SK-N-SH treated with all-trans-retinoic acid at 6 μM for 48 hours (cell line): ENCODE data around the gene PZP.

Experiments
- ATAC-seq: fragments of 200-7000 bp; cut with Tn5 transposase; 3 replicates; pipeline ENCODE4 v1.9.1; 2020; ENCODE audit warnings: mild to moderate bottlenecking, moderate library complexity
- BACH2 ChIP-seq: fragments of 250-450 bp; sonication (Bioruptor Pico); IDR thresholded peaks from 2 replicates; pipeline ENCODE4 v1.9.0; 2021; ENCODE audit warnings: mild to moderate bottlenecking, borderline replicate concordance
- CREB5 ChIP-seq: fragments of 250-450 bp; sonication (Bioruptor Pico); IDR thresholded peaks from 2 replicates; pipeline ENCODE4 v1.5.1; 2020; ENCODE audit warnings: low read depth, mild to moderate bottlenecking, moderate library complexity
- CSDC2 ChIP-seq: fragments of 250-450 bp; sonication (Bioruptor Pico); IDR thresholded peaks from 2 replicates; pipeline ENCODE4 v1.5.0; 2020; ENCODE audit warnings: mild to moderate bottlenecking, moderate library complexity
- CSRNP3 ChIP-seq: fragments of 250-450 bp; sonication (Bioruptor Pico); IDR thresholded peaks from 2 replicates; pipeline ENCODE4 v1.5.1; 2021; ENCODE audit warnings: mild to moderate bottlenecking, moderate library complexity
- ESRRG ChIP-seq: fragments of 250-450 bp; sonication (Bioruptor Pico); IDR thresholded peaks from 2 replicates; pipeline ENCODE4 v1.6.1; 2021; ENCODE audit warnings: mild to moderate bottlenecking
- GLIS3 ChIP-seq: fragments of 250-450 bp; sonication (Bioruptor Pico); IDR thresholded peaks from 2 replicates; pipeline ENCODE4 v1.5.0; 2020; ENCODE audit warnings: mild to moderate bottlenecking, moderate library complexity
- OSR1 ChIP-seq: fragments of 250-450 bp; sonication (Bioruptor Pico); IDR thresholded peaks from 2 replicates; pipeline ENCODE4 v1.8.0; 2022; ENCODE audit warnings: moderate library complexity, mild to moderate bottlenecking, inconsistent platforms
- POU6F1 ChIP-seq: fragments of 250-450 bp; sonication (Bioruptor Pico); IDR thresholded peaks from 2 replicates; pipeline ENCODE4 v1.8.0; 2021; ENCODE audit warnings: low read depth, mild to moderate bottlenecking, moderate library complexity, borderline replicate concordance
- PPARA ChIP-seq: fragments of 250-450 bp; sonication (Bioruptor Pico); IDR thresholded peaks from 2 replicates; pipeline ENCODE4 v1.5.0; 2020; ENCODE audit warnings: mild to moderate bottlenecking, borderline replicate concordance
- RARB ChIP-seq: fragments of 250-450 bp; sonication (Bioruptor Pico); IDR thresholded peaks from 2 replicates; pipeline ENCODE4 v1.8.0; 2021; ENCODE audit warnings: mild to moderate bottlenecking, moderate library complexity
- SNAI2 ChIP-seq: fragments of 250-450 bp; sonication (Bioruptor Pico); IDR thresholded peaks from 2 replicates; pipeline ENCODE4 v1.5.0; 2020; ENCODE audit warnings: mild to moderate bottlenecking, moderate library complexity
- TCF4 ChIP-seq: fragments of 250-450 bp; sonication (Bioruptor Pico); IDR thresholded peaks from 2 replicates; pipeline ENCODE4 v1.8.0; 2021; ENCODE audit warnings: mild to moderate bottlenecking, moderate library complexity, borderline replicate concordance
- TOX ChIP-seq: fragments of 250-450 bp; sonication (Bioruptor Pico); IDR thresholded peaks from 2 replicates; pipeline ENCODE4 v1.8.0; 2021; ENCODE audit warnings: mild to moderate bottlenecking, moderate library complexity, borderline replicate concordance
- ZC3H10 ChIP-seq: fragments of 250-450 bp; sonication (Bioruptor Pico); IDR thresholded peaks from 2 replicates; pipeline ENCODE4 v1.5.1; 2021; ENCODE audit warnings: mild to moderate bottlenecking, moderate library complexity
- ZFP3 ChIP-seq: fragments of 250-450 bp; sonication (Bioruptor Pico); IDR thresholded peaks from 2 replicates; pipeline ENCODE4 v1.5.0; 2020; ENCODE audit warnings: mild to moderate bottlenecking, moderate library complexity
- ZFP30 ChIP-seq: fragments of 450-650 bp; formaldehyde crosslinking; IDR thresholded peaks from 2 replicates; pipeline ENCODE4 v1.5.0; 2022; ENCODE audit warnings: mild to moderate bottlenecking, moderate library complexity
- ZNF565 ChIP-seq: fragments of 450-650 bp; formaldehyde crosslinking; conservative IDR thresholded peaks from 2 replicates; pipeline ENCODE4 v1.5.0; 2020; ENCODE audit warnings: low read depth, mild to moderate bottlenecking, moderate library complexity
- ZNF70 ChIP-seq: fragments of 450-650 bp; formaldehyde crosslinking; IDR thresholded peaks from 2 replicates; pipeline ENCODE4 v1.5.0; 2020; ENCODE audit warnings: mild to moderate bottlenecking, moderate library complexity
- ZNF8 ChIP-seq: fragments of 450-650 bp; formaldehyde crosslinking; IDR thresholded peaks from 2 replicates; pipeline ENCODE4 v1.5.0; 2020; ENCODE audit warnings: mild to moderate bottlenecking, moderate library complexity
- TF ChIP-seq, protein P1 (sequence below): fragments of 250-450 bp; sonication (Bioruptor Pico); IDR thresholded peaks from 2 replicates; pipeline ENCODE4 v1.8.0; 2020; ENCODE audit warnings: mild to moderate bottlenecking, moderate library complexity, borderline replicate concordance
- TF ChIP-seq, protein P2 (sequence below): fragments of 250-450 bp; sonication (Bioruptor Pico); IDR thresholded peaks from 2 replicates; pipeline ENCODE4 v1.5.0; 2020; ENCODE audit warnings: mild to moderate bottlenecking, moderate library complexity

The PZP gene

GRCh38 chr12:9113987-9114309 is 94.2 kb downstream of the PZP start:
- no peak for ATAC-seq

DNA sequence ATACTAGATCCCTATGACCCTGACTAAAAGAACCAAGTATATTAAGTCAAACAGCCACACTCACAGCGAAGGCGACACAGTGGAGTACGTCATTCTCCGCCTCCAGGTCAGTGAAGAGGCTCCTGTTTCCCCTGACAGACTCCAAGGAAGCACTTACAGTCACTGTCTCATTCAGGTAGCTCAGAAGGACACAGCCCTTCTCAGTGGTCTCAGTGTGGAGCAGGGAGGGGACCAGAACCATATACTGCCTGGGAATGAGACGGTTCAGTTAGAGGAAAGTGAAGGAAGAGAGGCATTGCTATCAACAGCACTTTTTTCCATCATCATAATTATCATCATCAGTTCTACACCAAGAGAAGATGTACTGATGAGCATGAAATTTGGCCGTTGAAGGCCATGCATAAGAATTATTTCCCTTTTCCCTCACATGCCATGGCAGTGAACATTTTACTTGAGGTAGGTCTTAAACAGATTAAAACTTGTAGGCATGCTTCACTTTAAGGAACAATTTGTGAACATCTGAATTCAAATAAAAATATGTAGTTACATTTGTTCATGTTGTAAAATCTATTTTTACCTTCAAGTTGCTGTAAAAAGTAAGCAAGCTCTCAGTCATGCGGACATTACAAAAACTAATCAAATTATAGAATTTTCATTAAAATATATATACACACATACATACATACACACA is 94.8 kb downstream of the PZP start:
- no peak for ATAC-seq
- TF ChIP-seq ZNF565 (CRISPR knock-in tag) (no peak), ZC3H10 (no peak), POU6F1 (no peak), ESRRG (CRISPR knock-in tag) (no peak), BACH2 (no peak), ZNF70 (CRISPR knock-in tag) (no peak), RARB (CRISPR knock-in tag) (no peak), TCF4 (CRISPR knock-in tag) (no peak), GLIS3 (CRISPR knock-in tag) (no peak), OSR1 (CRISPR knock-in tag) (no peak), ZFP3 (CRISPR knock-in tag) (no peak), CSDC2 (CRISPR knock-in tag) (no peak), CREB5 (CRISPR knock-in tag) (no peak), ZNF8 (CRISPR knock-in tag) (no peak), TOX (no peak), PPARA (CRISPR knock-in tag) (no peak), ZFP30 (CRISPR knock-in tag) (no peak), CSRNP3 (CRISPR knock-in tag) (no peak)
- TF ChIP-seq, protein P1, sequence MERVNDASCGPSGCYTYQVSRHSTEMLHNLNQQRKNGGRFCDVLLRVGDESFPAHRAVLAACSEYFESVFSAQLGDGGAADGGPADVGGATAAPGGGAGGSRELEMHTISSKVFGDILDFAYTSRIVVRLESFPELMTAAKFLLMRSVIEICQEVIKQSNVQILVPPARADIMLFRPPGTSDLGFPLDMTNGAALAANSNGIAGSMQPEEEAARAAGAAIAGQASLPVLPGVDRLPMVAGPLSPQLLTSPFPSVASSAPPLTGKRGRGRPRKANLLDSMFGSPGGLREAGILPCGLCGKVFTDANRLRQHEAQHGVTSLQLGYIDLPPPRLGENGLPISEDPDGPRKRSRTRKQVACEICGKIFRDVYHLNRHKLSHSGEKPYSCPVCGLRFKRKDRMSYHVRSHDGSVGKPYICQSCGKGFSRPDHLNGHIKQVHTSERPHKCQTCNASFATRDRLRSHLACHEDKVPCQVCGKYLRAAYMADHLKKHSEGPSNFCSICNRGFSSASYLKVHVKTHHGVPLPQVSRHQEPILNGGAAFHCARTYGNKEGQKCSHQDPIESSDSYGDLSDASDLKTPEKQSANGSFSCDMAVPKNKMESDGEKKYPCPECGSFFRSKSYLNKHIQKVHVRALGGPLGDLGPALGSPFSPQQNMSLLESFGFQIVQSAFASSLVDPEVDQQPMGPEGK, result no peak
- TF ChIP-seq, protein P2, sequence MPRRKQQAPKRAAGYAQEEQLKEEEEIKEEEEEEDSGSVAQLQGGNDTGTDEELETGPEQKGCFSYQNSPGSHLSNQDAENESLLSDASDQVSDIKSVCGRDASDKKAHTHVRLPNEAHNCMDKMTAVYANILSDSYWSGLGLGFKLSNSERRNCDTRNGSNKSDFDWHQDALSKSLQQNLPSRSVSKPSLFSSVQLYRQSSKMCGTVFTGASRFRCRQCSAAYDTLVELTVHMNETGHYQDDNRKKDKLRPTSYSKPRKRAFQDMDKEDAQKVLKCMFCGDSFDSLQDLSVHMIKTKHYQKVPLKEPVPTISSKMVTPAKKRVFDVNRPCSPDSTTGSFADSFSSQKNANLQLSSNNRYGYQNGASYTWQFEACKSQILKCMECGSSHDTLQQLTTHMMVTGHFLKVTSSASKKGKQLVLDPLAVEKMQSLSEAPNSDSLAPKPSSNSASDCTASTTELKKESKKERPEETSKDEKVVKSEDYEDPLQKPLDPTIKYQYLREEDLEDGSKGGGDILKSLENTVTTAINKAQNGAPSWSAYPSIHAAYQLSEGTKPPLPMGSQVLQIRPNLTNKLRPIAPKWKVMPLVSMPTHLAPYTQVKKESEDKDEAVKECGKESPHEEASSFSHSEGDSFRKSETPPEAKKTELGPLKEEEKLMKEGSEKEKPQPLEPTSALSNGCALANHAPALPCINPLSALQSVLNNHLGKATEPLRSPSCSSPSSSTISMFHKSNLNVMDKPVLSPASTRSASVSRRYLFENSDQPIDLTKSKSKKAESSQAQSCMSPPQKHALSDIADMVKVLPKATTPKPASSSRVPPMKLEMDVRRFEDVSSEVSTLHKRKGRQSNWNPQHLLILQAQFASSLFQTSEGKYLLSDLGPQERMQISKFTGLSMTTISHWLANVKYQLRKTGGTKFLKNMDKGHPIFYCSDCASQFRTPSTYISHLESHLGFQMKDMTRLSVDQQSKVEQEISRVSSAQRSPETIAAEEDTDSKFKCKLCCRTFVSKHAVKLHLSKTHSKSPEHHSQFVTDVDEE, result no peak

More at GRCh38 chr12:9113987-9114309, 94.2 kb downstream of the PZP start:
- TF ChIP-seq ZC3H10 (no peak), TOX (no peak), ZFP3 (CRISPR knock-in tag) (no peak), ZNF70 (CRISPR knock-in tag) (no peak), PPARA (CRISPR knock-in tag) (no peak), GLIS3 (CRISPR knock-in tag) (no peak), SNAI2 (CRISPR knock-in tag) (no peak)

GRCh38 chr12:9112076-9112853 is 95.9 kb downstream of the PZP start:
- TF ChIP-seq ZFP30 (CRISPR knock-in tag) (no peak), POU6F1 (no peak), GLIS3 (CRISPR knock-in tag) (no peak), ZNF8 (CRISPR knock-in tag) (no peak), ZNF70 (CRISPR knock-in tag) (no peak), TOX (no peak), CSDC2 (CRISPR knock-in tag) (no peak), SNAI2 (CRISPR knock-in tag) (no peak)
- TF ChIP-seq, protein P2, result no peak
- ATAC-seq, result no peak
